SK-N-SH (cell line): ENCODE data around the gene SECISBP2L. TPM values are rescaled to one million over a fixed set of nuclear protein-coding genes. Genes with fewer than 3 reads are reported as not detected.

Source experiments
- CTCF ChIA-PET: fragments of 300-600, 350-600 bp; formaldehyde crosslinking; extraction: SDS; loops from one replicate; lab custom pipeline; 2021; lab: Yijun Ruan, JAX
- POLR2A ChIA-PET: fragments of 350-600 bp; sonication (Branson Sonifier 250); formaldehyde crosslinking; extraction: SDS; loops from one replicate; lab custom pipeline; 2020; ENCODE audit warnings: antibody characterized with exemption, inconsistent platforms; lab: Yijun Ruan, JAX
- DNase-seq: peaks from one replicate; pipeline ENCODE4 v3.0.0; 2012
- H2AFZ ChIP-seq: fragments of 200-600 bp; sonication (generic); 2 replicates; pipeline ENCODE4 v1.8.1; 2016; ENCODE audit warnings: antibody characterized with exemption, mild to moderate bottlenecking, low read depth
- H3F3A ChIP-seq: fragments of 200-600 bp; sonication (generic); replicated peaks from 2 replicates; pipeline ENCODE3; 2016; ENCODE audit warnings: antibody characterized with exemption, mild to moderate bottlenecking; ENCODE audit not compliant: insufficient read depth
- H3K27ac ChIP-seq, 2 experiments: fragments of 200-500 bp in 1 of 2; fragments of 200-600 bp in 1 of 2; sonication (Bioruptor generic) in 1 of 2; sonication (generic), shearing (Covaris generic) in 1 of 2; 2 replicates each; pipeline versions ENCODE4 v1.5.1 to v1.6.1; 2014 to 2016; ENCODE audit warnings: low read depth in 2 of 2, inconsistent platforms in 1 of 2, low read length in 1 of 2, mild to moderate bottlenecking in 1 of 2, mixed read lengths in 1 of 2
- H3K27me3 ChIP-seq: fragments of 200-600 bp; sonication (generic), shearing (Covaris generic); 2 replicates; pipeline ENCODE4 v1.6.1; 2016; ENCODE audit warnings: mixed run types; ENCODE audit not compliant: insufficient read depth
- H3K36me3 ChIP-seq, 2 experiments: fragments of 200-500 bp in 1 of 2; fragments of 200-600 bp in 1 of 2; sonication (Bioruptor generic) in 1 of 2; sonication (generic) in 1 of 2; replicated peaks in 1 of 2; 2 replicates each; pipeline versions ENCODE3 to v1.5.1; 2014 to 2016; ENCODE audit warnings: low read length in 1 of 2, mild to moderate bottlenecking in 1 of 2; ENCODE audit not compliant: insufficient read depth in 2 of 2, control insufficient read depth in 1 of 2
- H3K4me1 ChIP-seq, 2 experiments: fragments of 200-500 bp in 1 of 2; fragments of 200-600 bp in 1 of 2; sonication (Bioruptor generic) in 1 of 2; sonication (generic), shearing (Covaris generic) in 1 of 2; 2 replicates each; pipeline versions ENCODE4 v1.5.1 to v1.6.1; 2014 to 2016; ENCODE audit warnings: low read depth in 1 of 2, low read length in 1 of 2, mixed run types in 1 of 2; ENCODE audit not compliant: insufficient read depth in 2 of 2, control insufficient read depth in 1 of 2
- H3K4me2 ChIP-seq: fragments of 200-600 bp; sonication (generic), shearing (Covaris generic); 2 replicates; pipeline ENCODE4 v1.6.1; 2017; ENCODE audit warnings: mixed run types
- H3K4me3 ChIP-seq, 2 experiments: fragments of 200-500 bp in 1 of 2; fragments of 200-600 bp in 1 of 2; sonication (Bioruptor generic) in 1 of 2; sonication (generic), shearing (Covaris generic) in 1 of 2; 2 replicates each; pipeline versions ENCODE4 v1.5.1 to v1.8.1; 2014 to 2016; ENCODE audit warnings: low read depth in 2 of 2, inconsistent platforms in 1 of 2, low read length in 1 of 2, mild to moderate bottlenecking in 1 of 2, mixed read lengths in 1 of 2, moderate library complexity in 1 of 2
- H3K79me2 ChIP-seq: fragments of 200-600 bp; sonication (generic); 2 replicates; pipeline ENCODE4 v1.8.1; 2017; ENCODE audit warnings: mild to moderate bottlenecking; ENCODE audit not compliant: insufficient read depth
- H3K9ac ChIP-seq: fragments of 200-600 bp; sonication (generic); 2 replicates; pipeline ENCODE4 v1.6.1; 2017; ENCODE audit warnings: mixed run types
- H3K9me2 ChIP-seq: fragments of 200-600 bp; sonication (generic); 2 replicates; pipeline ENCODE4 v1.6.1; 2017; ENCODE audit warnings: mixed run types
- H3K9me3 ChIP-seq: fragments of 200-600 bp; sonication (generic); 2 replicates; pipeline ENCODE4 v1.6.1; 2017; ENCODE audit warnings: mixed run types, mild to moderate bottlenecking, moderate library complexity
- H4K20me1 ChIP-seq: fragments of 200-600 bp; sonication (generic); 2 replicates; pipeline ENCODE4 v1.6.1; 2017; ENCODE audit warnings: mild to moderate bottlenecking, mixed run types; ENCODE audit not compliant: insufficient read depth
- CHD2 ChIP-seq: fragments of 150-350 bp; IDR thresholded peaks from 2 replicates; pipeline ENCODE4 v1.6.1; 2018; ENCODE audit warnings: low read length; ENCODE audit not compliant: partially characterized antibody
- ELF1 ChIP-seq: IDR thresholded peaks from 2 replicates; pipeline ENCODE4 v1.4.0; 2012
- EP300 ChIP-seq, 2 experiments: IDR thresholded peaks; 2 replicates each; pipeline versions ENCODE4 v1.4.0 to v1.6.1; 2012; ENCODE audit warnings: borderline replicate concordance in 1 of 2, low read depth in 1 of 2, low read length in 1 of 2
- EZH2phosphoT487 ChIP-seq: fragments of 200-600 bp; sonication (generic); IDR thresholded peaks from 2 replicates; pipeline ENCODE4 v1.6.1; 2017; ENCODE audit warnings: low read depth, mixed run types, mild to moderate bottlenecking, antibody characterized with exemption, moderate library complexity, borderline replicate concordance
- FOXJ3 ChIP-seq: sonication (generic); formaldehyde crosslinking; IDR thresholded peaks from 2 replicates; pipeline ENCODE4 v1.5.1; 2020; ENCODE audit warnings: mild to moderate bottlenecking, missing genetic modification reagents
- FOXM1 ChIP-seq: IDR thresholded peaks from 2 replicates; pipeline ENCODE4 v1.4.0; 2012; ENCODE audit warnings: low read depth, mild to moderate bottlenecking
- GATA2 ChIP-seq: sonication (generic); formaldehyde crosslinking; IDR thresholded peaks from 2 replicates; pipeline ENCODE4 v1.5.0; 2020; ENCODE audit warnings: mild to moderate bottlenecking, missing genetic modification reagents
- MEF2A ChIP-seq: IDR thresholded peaks from 2 replicates; pipeline ENCODE4 v1.4.0; 2012; ENCODE audit warnings: low read depth, borderline replicate concordance
- MXI1 ChIP-seq: IDR thresholded peaks from 2 replicates; pipeline ENCODE4 v1.6.1; 2012; ENCODE audit warnings: mild to moderate bottlenecking, low read depth, low read length, improper control_type of control experiment
- NRF1 ChIP-seq: IDR thresholded peaks from 2 replicates; pipeline ENCODE4 v1.6.1; 2012; ENCODE audit warnings: low read depth, mild to moderate bottlenecking, low read length
- POLR2AphosphoS5 ChIP-seq: IDR thresholded peaks from 2 replicates; pipeline ENCODE4 v1.6.1; 2012; ENCODE audit warnings: low read depth, low read length
- RAD21 ChIP-seq: IDR thresholded peaks from 2 replicates; pipeline ENCODE4 v1.6.1; 2012; ENCODE audit warnings: mild to moderate bottlenecking, low read length
- RCOR1 ChIP-seq: fragments of 150-350 bp; IDR thresholded peaks from 2 replicates; pipeline ENCODE4 v1.6.1; 2017; ENCODE audit warnings: antibody characterized with exemption, low read length
- REST ChIP-seq: IDR thresholded peaks from 2 replicates; pipeline ENCODE4 v1.6.1; 2012; ENCODE audit warnings: mild to moderate bottlenecking, low read depth, low read length, moderate library complexity
- RFX5 ChIP-seq: IDR thresholded peaks from 2 replicates; pipeline ENCODE4 v1.6.1; 2012; ENCODE audit warnings: mild to moderate bottlenecking, improper control_type of control experiment, low read length
- RXRA ChIP-seq: IDR thresholded peaks from 2 replicates; pipeline ENCODE4 v1.4.0; 2012; ENCODE audit warnings: low read depth, mild to moderate bottlenecking, borderline replicate concordance
- SIN3A ChIP-seq: IDR thresholded peaks from 2 replicates; pipeline ENCODE4 v1.6.1; 2012; ENCODE audit warnings: low read depth, mild to moderate bottlenecking, low read length, moderate library complexity, borderline replicate concordance
- SMC3 ChIP-seq: IDR thresholded peaks from 2 replicates; pipeline ENCODE4 v1.6.1; 2012; ENCODE audit warnings: low read depth, low read length, improper control_type of control experiment
- TAF1 ChIP-seq: IDR thresholded peaks from 2 replicates; pipeline ENCODE4 v1.6.1; 2012; ENCODE audit warnings: low read depth, mild to moderate bottlenecking, low read length, moderate library complexity, borderline replicate concordance
- TCF12 ChIP-seq: IDR thresholded peaks from 2 replicates; pipeline ENCODE4 v1.4.0; 2012
- USF1 ChIP-seq: IDR thresholded peaks from 2 replicates; pipeline ENCODE4 v1.4.0; 2012; ENCODE audit warnings: low read depth, borderline replicate concordance
- YY1 ChIP-seq: IDR thresholded peaks from 2 replicates; pipeline ENCODE4 v1.4.0; 2012; ENCODE audit warnings: low read depth, mild to moderate bottlenecking
- ZBTB33 ChIP-seq: IDR thresholded peaks from 2 replicates; pipeline ENCODE4 v1.4.0; 2012; ENCODE audit warnings: low read depth, borderline replicate concordance
- WGBS: methylation state at CpG from one replicate; pipeline ENCODE4 v1.1.6; 2017; ENCODE audit warnings: low lambda C conversion rate; 5-methylcytosine and 5-hydroxymethylcytosine counted together
- polyA plus RNA-seq, 3 experiments: library from polyadenylated mRNA; depleted of rRNA; stranded (reverse); fragments of >200 nt; gene quantifications; 2 replicates each; pipeline ENCODE4 v1.2.3, GENCODE V29; 2012

Gene SECISBP2L
- polyA plus RNA-seq, 1 of the 3 experiments (the other 2 are of a cell fraction), result 6.0 TPM

GRCh38 chr15:49064281-49064653, 18.0 kb upstream of the SECISBP2L start (continued):
- TF ChIP-seq ZBTB33 (no peak), RFX5 (no peak), RCOR1 (peak; percentile 79; the same call in 1 of the 2 replicates), CHD2 (peak; percentile 61), RXRA (no peak), EP300 (IDR thresholded peaks at IDR 0.05; ENCODE audit: borderline replicate concordance in 1 of 2, low read depth in 1 of 2, low read length in 1 of 2) (peak in 1 of 2 experiments; percentile 66; a peak in 1 of 4 replicates), USF1 (no peak), EZH2phosphoT487 (no peak), SIN3A (no peak), FOXJ3 (CRISPR knock-in tag) (no peak), TAF1 (no peak), SMC3 (no peak), MXI1 (no peak), GATA2 (CRISPR knock-in tag) (peak; percentile 95)

GRCh38 chr15:49063402-49064280, 17.4 kb upstream of the SECISBP2L start:
- Histone ChIP-seq H3K9me2 (no peaks in the 10 kb centered on the region), H3K4me2 (no peak overlapping the region), H3K36me3 (no peaks in the 10 kb centered on the region), H3K9me3 (no peaks in the 10 kb centered on the region), H3K27me3 (no peaks in the 10 kb centered on the region), H3K9ac (no peak overlapping the region), H3K4me3 (no peak overlapping the region), H3K4me1 (peaks cover 10 to 20% of the 10 kb centered on the region in 2 experiments), H3K79me2 (no peaks in the 10 kb centered on the region), H4K20me1 (no peaks in the 10 kb centered on the region), H3K27ac (no peak overlapping the region), H2AFZ (no peak overlapping the region), H3F3A (peaks cover 24% of the 10 kb centered on the region)
- CTCF ChIA-PET, result interaction anchor here (0.8 to 1.4 kb wide), 2 partner anchors 82 to 1253 kb away, joined by 3 to 6 read pairs; no protein-coding TSS in a partner anchor
- WGBS, result 81% methylated on average over 14 of the region's 14 CpGs
- DNase-seq, result no peak
- POLR2A ChIA-PET, result no interaction called here
- TF ChIP-seq SMC3, result no peak
- no peak for TF ChIP-seq NRF1
- TF ChIP-seq ZBTB33, result no peak
- no peak for TF ChIP-seq YY1
- no peak for TF ChIP-seq EZH2phosphoT487
- TF ChIP-seq FOXM1, result no peak
- TF ChIP-seq MXI1, result no peak
- TF ChIP-seq ELF1, result no peak
- TF ChIP-seq RXRA, result no peak
- no peak for TF ChIP-seq MEF2A
- no peak for TF ChIP-seq RAD21
- no peak for TF ChIP-seq FOXJ3 (CRISPR knock-in tag)
- no peak for TF ChIP-seq POLR2AphosphoS5
- no peak for TF ChIP-seq REST
- TF ChIP-seq TCF12, result no peak
